Measurements from ENCODE around the gene IGFL3. TPM values are rescaled to one million over a fixed set of nuclear protein-coding genes. Genes with fewer than 3 reads are reported as not detected.
A peak's percentile ranks its signal among the peaks of the same experiment; 100 is the strongest.
"Not testable (repeated sequence)": the region's sequence is repeated elsewhere in the genome, so short reads cannot be mapped to it uniquely, and the experiment has no call there.

Gene IGFL3
- total RNA-seq, 1 donor from 2014 or later: not detected

GRCh38 chr19:46125447-46125846 lies 959 bp upstream of the IGFL3 start:
- no peak for DNase-seq (ENCODE audit: low read depth)

DNA sequence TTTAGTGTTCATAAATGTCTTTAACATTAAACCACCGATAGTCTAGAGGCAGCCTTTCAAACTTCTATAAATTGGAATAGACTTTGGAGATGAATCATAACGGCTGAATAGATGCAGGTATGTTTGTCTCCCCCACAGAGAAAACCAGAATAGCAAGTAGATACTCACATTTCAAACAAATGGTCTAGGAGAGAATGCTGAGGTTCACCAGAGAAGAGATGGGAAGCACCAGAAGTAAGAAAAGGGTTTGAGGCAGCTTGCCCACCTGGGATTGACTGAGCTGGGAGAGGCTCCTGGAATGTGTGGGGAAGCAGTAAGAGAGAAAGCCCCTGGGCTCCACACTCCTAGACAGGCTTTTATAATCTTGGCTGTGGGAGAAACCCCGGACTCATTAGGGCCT lies 6.4 kb downstream of the IGFL3 start:
- DNase-seq (ENCODE audit: low read depth): peak; percentile 13

DNA sequence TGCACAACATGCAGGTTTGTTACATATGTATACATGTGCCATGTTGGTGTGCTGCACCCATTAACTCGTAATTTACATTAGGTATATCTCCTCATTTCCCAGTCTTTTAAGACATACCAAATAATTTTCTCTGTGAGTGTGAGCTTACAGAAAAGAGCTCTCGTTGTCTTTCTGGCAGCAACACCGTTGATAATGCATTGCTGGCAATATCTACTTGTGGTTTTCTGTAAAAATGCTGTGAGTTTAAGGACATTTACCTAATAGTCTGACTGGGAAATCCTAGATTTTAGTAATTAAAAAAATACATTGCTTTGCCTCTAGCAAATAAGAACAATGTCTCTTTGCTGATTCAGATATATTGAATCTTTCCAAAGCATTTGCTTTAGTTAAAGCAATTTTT lies 8.4 kb downstream of the IGFL3 start:
- DNase-seq (ENCODE audit: low read depth): no peak

DNA sequence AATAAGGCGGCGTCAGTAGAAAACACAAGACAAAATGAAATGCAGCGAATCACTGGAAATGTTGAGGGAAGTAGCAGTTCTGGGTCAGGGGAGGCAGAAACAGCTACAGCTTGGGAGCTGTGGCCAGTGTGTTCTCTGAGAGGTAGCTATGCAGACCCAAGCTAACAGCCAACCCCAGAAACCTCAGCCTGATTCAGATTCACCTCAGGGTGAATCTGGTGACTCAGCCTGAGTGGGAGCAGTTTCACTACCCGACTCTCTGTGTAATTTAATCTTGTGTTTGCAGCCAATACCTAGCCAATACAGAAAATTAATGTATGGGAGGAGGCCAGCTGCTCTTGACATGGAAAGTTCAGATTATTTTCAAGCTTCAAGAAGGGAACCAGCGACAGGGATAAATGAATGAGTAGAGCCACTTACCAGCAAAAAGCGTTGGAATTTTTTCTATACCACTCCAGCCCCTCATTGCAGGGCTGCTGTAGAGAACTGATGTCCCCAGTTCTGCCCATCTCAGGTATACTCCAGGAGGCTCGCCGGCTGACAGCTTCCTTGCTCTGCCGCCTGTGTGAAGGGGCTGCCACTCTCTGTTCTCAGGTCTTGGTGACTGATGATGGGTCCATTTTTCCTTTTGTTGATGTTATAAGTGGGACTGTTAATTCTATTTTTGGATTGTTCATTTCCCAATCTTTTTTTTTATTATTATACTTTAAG lies 8.9 kb downstream of the IGFL3 start:
- peak; percentile 92 for DNase-seq (ENCODE audit: low read depth)

- no peak for DNase-seq (ENCODE audit: low read depth)
Observed at GRCh38 chr19:46113726-46114125, 10.8 kb downstream of the IGFL3 start.

DNA sequence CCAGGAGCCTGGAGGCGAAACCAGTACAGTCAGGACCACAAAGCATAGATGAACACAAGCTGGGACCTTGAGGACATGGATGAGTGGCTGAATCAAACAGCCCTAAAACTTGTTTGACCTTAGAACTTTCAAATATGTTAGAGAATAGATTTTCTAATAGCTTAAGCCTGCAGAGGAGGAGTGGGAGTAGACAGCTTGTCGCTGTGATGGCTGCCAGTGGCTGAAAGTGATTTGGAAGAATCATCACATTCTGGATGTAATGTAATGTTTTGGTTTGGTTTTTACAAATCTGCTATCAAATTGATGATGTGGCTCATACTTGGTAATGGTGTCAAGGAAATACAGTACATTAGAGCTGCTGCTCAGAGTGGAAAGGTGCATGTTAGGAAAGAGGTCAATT lies 12.0 kb downstream of the IGFL3 start:
- DNase-seq (ENCODE audit: low read depth): no peak

- DNase-seq (ENCODE audit: low read depth): no peak
Observed at GRCh38 chr19:46111376-46111775, 13.1 kb downstream of the IGFL3 start.

DNA sequence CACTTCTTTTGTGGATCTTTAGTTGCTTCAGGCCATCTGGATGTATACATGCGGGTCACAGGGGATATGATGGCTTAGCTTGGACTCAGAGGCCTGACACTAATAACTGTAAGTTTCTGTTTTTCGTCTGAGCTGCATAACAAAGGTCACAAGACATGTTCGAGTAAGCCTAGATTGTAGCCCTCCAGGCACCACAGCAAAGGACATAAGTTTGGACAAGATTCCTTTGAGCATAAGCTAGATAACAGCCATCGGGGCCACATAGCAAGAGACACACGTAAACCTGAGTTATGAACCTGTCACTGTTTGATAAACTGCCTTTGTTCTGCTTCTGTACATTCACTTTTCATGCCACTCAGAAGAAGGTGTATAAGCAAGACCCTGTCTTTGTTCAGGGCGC lies 14.6 kb downstream of the IGFL3 start:
- no peak for DNase-seq (ENCODE audit: low read depth)

- DNase-seq (ENCODE audit: low read depth): peak; percentile 76
Observed at GRCh38 chr19:46107371-46107770, 17.1 kb downstream of the IGFL3 start.

DNA sequence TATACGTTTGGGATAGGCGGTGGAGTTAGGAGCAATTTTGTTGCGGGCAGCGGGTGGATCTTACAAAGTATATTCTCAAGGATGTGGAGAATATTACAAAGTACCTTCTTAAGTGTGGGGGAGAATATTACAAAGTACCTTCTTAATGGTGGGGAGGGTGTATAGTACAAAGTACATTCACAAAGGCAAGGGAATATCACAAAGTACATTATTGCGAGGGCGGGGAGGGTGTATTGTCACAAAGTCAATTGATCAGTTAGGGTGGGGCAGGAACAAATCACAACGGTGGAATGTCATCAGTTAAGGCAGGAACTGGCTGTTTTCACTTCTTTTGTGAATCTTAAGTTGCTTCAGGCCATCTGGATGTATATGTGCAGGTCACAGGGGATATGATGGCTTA lies 22.2 kb downstream of the IGFL3 start:
- not testable (repeated sequence) for DNase-seq (ENCODE audit: low read depth)

- DNase-seq (ENCODE audit: low read depth): no peak
Observed at GRCh38 chr19:46101293-46101692, 23.2 kb downstream of the IGFL3 start.

DNA sequence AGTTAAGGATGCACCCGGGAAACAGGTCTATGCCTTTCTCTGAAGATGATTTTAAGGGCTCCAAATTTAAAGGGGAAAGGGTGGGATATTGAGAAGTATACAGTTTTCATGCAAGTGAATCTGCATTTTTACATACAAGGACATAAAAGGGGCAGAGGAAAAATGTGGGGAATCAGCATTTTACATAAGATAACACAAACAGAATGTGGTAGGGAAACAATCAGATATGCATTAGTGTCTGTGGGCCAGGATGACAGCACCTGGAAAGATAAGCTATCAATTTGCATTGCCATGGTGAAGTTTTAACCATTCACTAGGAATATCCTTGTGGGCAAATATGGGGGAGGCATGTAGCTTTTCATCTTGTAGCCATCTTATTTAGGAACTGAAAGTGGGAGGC lies 24.1 kb downstream of the IGFL3 start:
- DNase-seq (ENCODE audit: low read depth): no peak

DNA sequence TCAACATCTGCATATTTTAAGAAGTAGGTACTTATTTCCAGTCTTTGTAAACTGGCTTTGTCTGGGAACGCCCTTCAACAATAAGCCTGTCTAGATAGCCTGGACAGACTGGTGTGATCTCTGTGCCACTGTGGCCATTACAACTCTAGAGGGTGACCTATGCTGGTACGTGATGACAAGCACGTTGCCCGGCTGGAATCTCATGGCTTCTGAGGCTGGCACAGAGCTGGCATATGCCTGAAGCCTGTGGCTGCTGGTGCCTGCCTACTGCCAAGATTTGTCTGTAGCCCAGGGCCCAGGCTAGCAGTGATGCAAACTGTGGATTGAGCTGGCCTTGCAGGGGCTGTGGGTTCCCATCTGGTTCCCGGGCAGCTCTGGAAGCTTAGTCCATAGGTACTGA lies 34.0 kb downstream of the IGFL3 start:
- no peak for DNase-seq (ENCODE audit: low read depth)

GRCh38 chr19:46089432-46089831 lies 35.1 kb downstream of the IGFL3 start:
- no peak for DNase-seq (ENCODE audit: low read depth)

DNA sequence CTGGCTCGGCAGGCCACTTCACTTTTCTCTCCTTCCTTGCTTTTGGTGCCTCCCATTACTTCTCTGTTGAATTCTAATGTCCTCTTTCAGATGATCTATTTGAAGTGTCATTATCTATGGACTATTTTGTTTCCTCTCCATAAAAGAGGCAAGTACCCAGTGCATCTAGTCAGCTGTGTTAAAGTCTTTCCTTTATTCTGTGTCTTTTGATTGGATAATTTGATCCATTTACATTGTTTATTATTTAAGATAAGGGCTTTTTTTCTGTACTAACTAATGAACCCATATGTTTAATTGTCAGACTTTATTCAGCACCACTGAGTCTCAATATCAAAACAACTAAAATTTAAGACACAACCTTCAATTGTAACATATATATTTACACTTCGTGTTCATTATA lies 36.4 kb downstream of the IGFL3 start:
- DNase-seq (ENCODE audit: low read depth): no peak

DNA sequence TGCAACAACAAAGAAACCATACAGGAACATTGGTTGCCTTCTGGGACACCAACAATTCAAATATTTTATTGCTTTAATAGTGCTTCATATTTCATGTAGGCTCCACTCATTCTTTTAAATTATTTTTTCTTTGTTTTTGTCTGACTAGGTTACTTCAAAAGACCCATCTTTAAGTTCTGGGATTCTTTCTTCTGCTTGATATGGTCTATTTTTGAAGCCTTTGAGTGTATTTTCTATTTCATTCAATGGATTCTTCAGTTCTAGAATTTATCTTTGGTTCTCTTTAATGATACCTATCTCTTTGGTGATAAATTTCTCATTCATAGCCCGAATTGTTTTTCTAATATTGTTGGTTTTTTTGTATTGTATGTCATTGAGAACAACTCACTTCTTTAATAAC lies 38.6 kb downstream of the IGFL3 start:
- DNase-seq (ENCODE audit: low read depth): no peak

- DNase-seq (ENCODE audit: low read depth): peak; percentile 23
Observed at GRCh38 chr19:46082728-46083050, 41.8 kb downstream of the IGFL3 start.

DNA sequence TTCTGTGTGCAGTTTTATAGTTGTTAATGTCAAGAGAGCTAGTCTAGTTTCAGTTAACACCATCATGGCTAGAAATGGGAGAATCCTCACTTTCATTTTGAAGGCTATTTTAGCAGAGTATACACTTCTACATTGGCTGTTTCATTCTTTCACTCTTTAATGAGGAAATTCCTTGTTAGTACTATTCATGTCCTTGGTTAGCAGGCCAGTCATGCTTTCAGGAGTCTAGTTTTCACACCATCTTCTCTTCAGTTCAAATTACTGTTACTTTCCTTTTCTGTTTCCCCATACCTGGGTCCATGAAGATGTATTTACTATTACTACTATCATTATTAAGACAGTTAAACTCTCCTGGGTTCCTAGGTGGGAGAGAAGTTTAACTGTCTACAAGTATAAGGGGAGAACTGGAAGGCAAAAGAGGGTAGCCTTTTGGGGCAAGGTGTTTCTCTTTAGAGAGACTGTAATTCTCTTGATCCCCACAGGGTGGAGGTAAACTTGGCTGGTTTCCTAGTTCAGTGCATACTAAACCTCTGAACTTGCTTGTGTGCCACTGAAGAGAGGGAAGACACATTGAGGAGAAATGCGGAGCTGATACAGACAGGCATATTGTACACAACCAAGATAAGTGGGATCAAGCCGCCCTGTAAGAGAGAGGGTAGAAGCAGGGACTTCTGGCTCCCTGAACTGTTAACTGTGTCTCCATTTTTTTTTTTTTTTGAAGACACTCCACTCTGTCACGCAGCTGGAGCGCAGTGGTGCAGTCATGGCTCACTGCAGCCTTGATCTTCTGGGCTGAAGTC lies 42.4 kb downstream of the IGFL3 start:
- peak; percentile 53 for DNase-seq (ENCODE audit: low read depth)

- peak; percentile 88 for DNase-seq (ENCODE audit: low read depth)
Observed at GRCh38 chr19:46080561-46080960, 43.9 kb downstream of the IGFL3 start.

GRCh38 chr19:46079576-46079975 lies 44.9 kb downstream of the IGFL3 start:
- DNase-seq (ENCODE audit: low read depth): no peak

GRCh38 chr19:46078573-46079332 lies 45.7 kb downstream of the IGFL3 start:
- DNase-seq (ENCODE audit: low read depth): not testable (repeated sequence)

GRCh38 chr19:46077815-46078167 lies 46.7 kb downstream of the IGFL3 start:
- no peak for DNase-seq (ENCODE audit: low read depth)
